Adrenal gland (tissue), 5 donors: ENCODE results near the gene TBRG4.

Experiments used
- POLR2A ChIP-seq, 2 donors: fragments of 450-650 bp; IDR thresholded peaks; one replicate each; pipeline ENCODE4 v1.6.1; 2017; ENCODE audit warnings: antibody characterized with exemption in 2 of 2, mild to moderate bottlenecking in 2 of 2, moderate library complexity in 1 of 2
- TF ChIP-seq, protein P1 (sequence below), 6 experiments: fragments of 450-650 bp in 4 of 6; fragments of 200-600 bp in 2 of 6; sonication (generic) in 1 of 6; IDR thresholded peaks; 1 replicate in 5 of 6; 2 replicates in 1 of 6; pipeline versions ENCODE4 v1.5.1 to v1.8.0; 2016 to 2021; ENCODE audit warnings: antibody characterized with exemption in 6 of 6, mild to moderate bottlenecking in 2 of 6, moderate library complexity in 1 of 6
- donor health status: DM: no; HTN: no; CAD: no.

DNA sequence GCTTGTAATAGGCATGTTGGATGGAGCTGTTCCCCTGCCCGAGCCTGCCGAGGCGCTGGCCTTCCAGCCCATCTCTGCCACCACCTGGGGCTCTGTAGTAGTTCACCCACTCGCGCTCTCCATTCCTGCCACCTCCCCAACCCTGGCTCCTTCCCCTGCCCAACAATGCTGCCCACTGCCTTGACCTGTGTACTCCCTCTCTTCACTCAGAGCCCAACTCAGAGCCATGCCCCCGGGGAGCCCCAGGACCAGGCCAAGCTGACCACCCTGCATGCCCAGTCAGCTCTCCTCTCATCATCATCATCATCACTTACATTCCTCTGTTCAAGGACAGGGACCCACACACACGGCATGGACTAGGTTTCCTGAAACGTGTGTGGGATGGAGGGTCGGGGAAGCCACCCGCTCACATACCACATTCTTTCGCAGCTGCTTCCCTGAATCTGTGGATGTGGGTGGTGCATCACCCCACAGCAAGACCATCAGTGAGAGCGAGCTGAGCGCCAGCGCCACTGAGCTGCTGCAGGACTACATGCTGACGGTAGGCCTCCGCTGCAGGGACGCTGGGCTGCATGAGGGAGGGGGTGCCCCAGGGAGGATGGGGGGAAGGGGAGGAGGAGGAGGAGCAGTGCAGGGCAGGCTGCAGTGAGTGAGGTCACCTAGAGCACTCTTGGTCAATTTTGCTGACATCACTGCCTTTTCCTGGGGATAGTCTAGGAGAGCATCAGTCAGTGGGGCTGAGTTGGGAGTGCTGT, 38.3 kb downstream of the TBRG4 start:
- TF ChIP-seq, protein P1, sequence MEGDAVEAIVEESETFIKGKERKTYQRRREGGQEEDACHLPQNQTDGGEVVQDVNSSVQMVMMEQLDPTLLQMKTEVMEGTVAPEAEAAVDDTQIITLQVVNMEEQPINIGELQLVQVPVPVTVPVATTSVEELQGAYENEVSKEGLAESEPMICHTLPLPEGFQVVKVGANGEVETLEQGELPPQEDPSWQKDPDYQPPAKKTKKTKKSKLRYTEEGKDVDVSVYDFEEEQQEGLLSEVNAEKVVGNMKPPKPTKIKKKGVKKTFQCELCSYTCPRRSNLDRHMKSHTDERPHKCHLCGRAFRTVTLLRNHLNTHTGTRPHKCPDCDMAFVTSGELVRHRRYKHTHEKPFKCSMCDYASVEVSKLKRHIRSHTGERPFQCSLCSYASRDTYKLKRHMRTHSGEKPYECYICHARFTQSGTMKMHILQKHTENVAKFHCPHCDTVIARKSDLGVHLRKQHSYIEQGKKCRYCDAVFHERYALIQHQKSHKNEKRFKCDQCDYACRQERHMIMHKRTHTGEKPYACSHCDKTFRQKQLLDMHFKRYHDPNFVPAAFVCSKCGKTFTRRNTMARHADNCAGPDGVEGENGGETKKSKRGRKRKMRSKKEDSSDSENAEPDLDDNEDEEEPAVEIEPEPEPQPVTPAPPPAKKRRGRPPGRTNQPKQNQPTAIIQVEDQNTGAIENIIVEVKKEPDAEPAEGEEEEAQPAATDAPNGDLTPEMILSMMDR (IDR thresholded peaks at IDR 0.05), result no peak
- no peak for TF ChIP-seq POLR2A (IDR thresholded peaks at IDR 0.05)
